ENCODE data around the gene MKRN2OS.

DNA sequence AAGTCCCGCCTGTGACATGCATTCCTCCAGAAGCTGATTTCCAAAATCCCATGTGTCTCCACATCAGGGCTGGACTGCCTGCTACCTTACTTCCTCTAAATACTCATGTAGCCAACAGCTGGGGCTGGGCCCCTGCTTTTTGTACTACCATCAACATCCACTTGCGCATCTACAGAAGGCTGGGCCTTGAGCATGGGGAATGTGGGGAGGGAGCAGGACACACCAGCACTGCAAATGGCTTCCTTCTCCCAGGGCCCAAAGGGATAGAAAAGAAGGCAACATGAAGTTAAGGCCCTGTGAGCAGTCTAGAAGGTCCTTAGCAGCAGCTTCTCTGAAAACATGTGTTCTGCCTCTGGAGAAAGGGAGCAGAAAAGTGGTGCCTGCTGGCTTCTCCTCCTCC, 38.8 kb upstream of the MKRN2OS start:
- TF ChIP-seq ZBTB7A (IDR thresholded peaks at IDR 0.05; ENCODE audit: low read depth) (no peak), EP300 (IDR thresholded peaks at IDR 0.05; ENCODE audit: borderline replicate concordance) (no peak), NFIC (IDR thresholded peaks at IDR 0.05) (no peak), RAD21 (IDR thresholded peaks at IDR 0.05; ENCODE audit: low read depth) (no peak), CEBPB (IDR thresholded peaks at IDR 0.05) (no peak), YY1 (IDR thresholded peaks at IDR 0.05; ENCODE audit: low read depth) (no peak), TCF12 (IDR thresholded peaks at IDR 0.05; ENCODE audit: low read depth) (no peak), TEAD4 (IDR thresholded peaks at IDR 0.05) (no peak), CREB1 (IDR thresholded peaks at IDR 0.05; ENCODE audit: low read depth) (no peak), EGR1 (IDR thresholded peaks at IDR 0.05) (no peak), TAF1 (IDR thresholded peaks at IDR 0.05; ENCODE audit: low read depth) (no peak), FOXM1 (IDR thresholded peaks at IDR 0.05; ENCODE audit: borderline replicate concordance, low read depth) (no peak)
- TF ChIP-seq, protein P1, sequence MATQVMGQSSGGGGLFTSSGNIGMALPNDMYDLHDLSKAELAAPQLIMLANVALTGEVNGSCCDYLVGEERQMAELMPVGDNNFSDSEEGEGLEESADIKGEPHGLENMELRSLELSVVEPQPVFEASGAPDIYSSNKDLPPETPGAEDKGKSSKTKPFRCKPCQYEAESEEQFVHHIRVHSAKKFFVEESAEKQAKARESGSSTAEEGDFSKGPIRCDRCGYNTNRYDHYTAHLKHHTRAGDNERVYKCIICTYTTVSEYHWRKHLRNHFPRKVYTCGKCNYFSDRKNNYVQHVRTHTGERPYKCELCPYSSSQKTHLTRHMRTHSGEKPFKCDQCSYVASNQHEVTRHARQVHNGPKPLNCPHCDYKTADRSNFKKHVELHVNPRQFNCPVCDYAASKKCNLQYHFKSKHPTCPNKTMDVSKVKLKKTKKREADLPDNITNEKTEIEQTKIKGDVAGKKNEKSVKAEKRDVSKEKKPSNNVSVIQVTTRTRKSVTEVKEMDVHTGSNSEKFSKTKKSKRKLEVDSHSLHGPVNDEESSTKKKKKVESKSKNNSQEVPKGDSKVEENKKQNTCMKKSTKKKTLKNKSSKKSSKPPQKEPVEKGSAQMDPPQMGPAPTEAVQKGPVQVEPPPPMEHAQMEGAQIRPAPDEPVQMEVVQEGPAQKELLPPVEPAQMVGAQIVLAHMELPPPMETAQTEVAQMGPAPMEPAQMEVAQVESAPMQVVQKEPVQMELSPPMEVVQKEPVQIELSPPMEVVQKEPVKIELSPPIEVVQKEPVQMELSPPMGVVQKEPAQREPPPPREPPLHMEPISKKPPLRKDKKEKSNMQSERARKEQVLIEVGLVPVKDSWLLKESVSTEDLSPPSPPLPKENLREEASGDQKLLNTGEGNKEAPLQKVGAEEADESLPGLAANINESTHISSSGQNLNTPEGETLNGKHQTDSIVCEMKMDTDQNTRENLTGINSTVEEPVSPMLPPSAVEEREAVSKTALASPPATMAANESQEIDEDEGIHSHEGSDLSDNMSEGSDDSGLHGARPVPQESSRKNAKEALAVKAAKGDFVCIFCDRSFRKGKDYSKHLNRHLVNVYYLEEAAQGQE (IDR thresholded peaks at IDR 0.05; ENCODE audit: low read depth) = no peak
- TF ChIP-seq, protein P2, sequence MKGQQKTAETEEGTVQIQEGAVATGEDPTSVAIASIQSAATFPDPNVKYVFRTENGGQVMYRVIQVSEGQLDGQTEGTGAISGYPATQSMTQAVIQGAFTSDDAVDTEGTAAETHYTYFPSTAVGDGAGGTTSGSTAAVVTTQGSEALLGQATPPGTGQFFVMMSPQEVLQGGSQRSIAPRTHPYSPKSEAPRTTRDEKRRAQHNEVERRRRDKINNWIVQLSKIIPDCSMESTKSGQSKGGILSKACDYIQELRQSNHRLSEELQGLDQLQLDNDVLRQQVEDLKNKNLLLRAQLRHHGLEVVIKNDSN (IDR thresholded peaks at IDR 0.05) = no peak

Measured in Ishikawa (cell line).